ENCODE results near the gene TUBB8.
"Not testable (repeated sequence)": the region's sequence is repeated elsewhere in the genome, so short reads cannot be mapped to it uniquely, and the experiment has no call there.

Gene TUBB8

GRCh38 chr10:48996-49395, at the start of gene TUBB8:
TSS of gene TUBB8 (minus strand) at chr10:49296. CDS start at chr10:49238, 58 bp downstream.
- no peak for DNase-seq (ENCODE audit: low read depth)

GRCh38 chr10:96466-96865, 47.4 kb upstream of the TUBB8 start:
- no peak for DNase-seq (ENCODE audit: low read depth)

- no peak for DNase-seq (ENCODE audit: low read depth)
These were observed 46.4 kb upstream of the TUBB8 start for GRCh38 chr10:95356-96115.

- no peak for DNase-seq (ENCODE audit: low read depth)
These were observed 45.5 kb upstream of the TUBB8 start for GRCh38 chr10:94613-95012.

- no peak for DNase-seq (ENCODE audit: low read depth)
These were observed 43.8 kb upstream of the TUBB8 start for GRCh38 chr10:92846-93245.

GRCh38 chr10:92153-92552, 43.1 kb upstream of the TUBB8 start:
- DNase-seq (ENCODE audit: low read depth), result no peak

GRCh38 chr10:91313-91712, 42.2 kb upstream of the TUBB8 start:
- DNase-seq (ENCODE audit: low read depth), result no peak

- no peak for DNase-seq (ENCODE audit: low read depth)
These were observed 41.1 kb upstream of the TUBB8 start for GRCh38 chr10:90161-90560.

- DNase-seq (ENCODE audit: low read depth), result no peak
These were observed 40.2 kb upstream of the TUBB8 start for GRCh38 chr10:89248-89647.

GRCh38 chr10:88253-88652, 39.2 kb upstream of the TUBB8 start:
- no peak for DNase-seq (ENCODE audit: low read depth)

GRCh38 chr10:87177-88080, 38.3 kb upstream of the TUBB8 start:
- DNase-seq (ENCODE audit: low read depth), result no peak

GRCh38 chr10:86031-86430, 36.9 kb upstream of the TUBB8 start:
- DNase-seq (ENCODE audit: low read depth), result no peak

GRCh38 chr10:85044-85443, 35.9 kb upstream of the TUBB8 start:
- no peak for DNase-seq (ENCODE audit: low read depth)

- no peak for DNase-seq (ENCODE audit: low read depth)
These were observed 34.9 kb upstream of the TUBB8 start for GRCh38 chr10:83930-84530.

GRCh38 chr10:80477-81105, 31.5 kb upstream of the TUBB8 start:
- no peak for DNase-seq (ENCODE audit: low read depth)

- no peak for DNase-seq (ENCODE audit: low read depth)
These were observed 30.6 kb upstream of the TUBB8 start for GRCh38 chr10:79532-80215.

- DNase-seq (ENCODE audit: low read depth), result no peak
These were observed 29.5 kb upstream of the TUBB8 start for GRCh38 chr10:78556-78955.

GRCh38 chr10:74266-74621, 25.1 kb upstream of the TUBB8 start:
- DNase-seq (ENCODE audit: low read depth), result not testable (repeated sequence)

- not testable (repeated sequence) for DNase-seq (ENCODE audit: low read depth)
These were observed 24.6 kb upstream of the TUBB8 start for GRCh38 chr10:73543-74265.

GRCh38 chr10:68156-68555, 19.1 kb upstream of the TUBB8 start:
- not testable (repeated sequence) for DNase-seq (ENCODE audit: low read depth)

GRCh38 chr10:49926-50325, 830 bp upstream of the TUBB8 start:
- not testable (repeated sequence) for DNase-seq (ENCODE audit: low read depth)

Measured in HS-27A (cell line).